ENCODE results near the gene TTLL8. TPM values are rescaled to one million over a fixed set of nuclear protein-coding genes. Genes with fewer than 3 reads are reported as not detected.

The TTLL8 gene
- total and polyA plus RNA-seq, 2 donors (not counting 1 experiment from before 2014, with no cell fraction given) = not detected

- no peaks in the 10 kb centered on the region for H3K4me1 ChIP-seq (ENCODE audit: control insufficient read depth, extremely low read depth, insufficient read depth, low read length)
- no peaks in the 10 kb centered on the region for H3K79me2 ChIP-seq (ENCODE audit: control insufficient read depth, insufficient read depth, low read length)
- H2AFZ ChIP-seq (ENCODE audit: low read length) = no peak overlapping the region
- H3K9ac ChIP-seq (ENCODE audit: insufficient read depth, low read length) = no peak overlapping the region
- DNase-seq (ENCODE audit: low read depth in 2 of 2) = no peak
- no peak overlapping the region for H3K27ac ChIP-seq (ENCODE audit: insufficient read depth, low read length)
- no peak overlapping the region for H3K4me2 ChIP-seq (ENCODE audit: extremely low read depth, insufficient read depth, low read length)
- H3K9me3 ChIP-seq (ENCODE audit: control insufficient read depth, insufficient read depth, low read depth, low read length) = no peaks in the 10 kb centered on the region
- H3K4me3 ChIP-seq (replicated peaks in 1 of 4; ENCODE audit: control extremely low read depth in 1 of 4, insufficient read depth in 1 of 4, low read depth in 3 of 4, low read length in 4 of 4) = no peak overlapping the region
- no peaks in the 10 kb centered on the region for H4K20me1 ChIP-seq (ENCODE audit: control insufficient read depth, extremely low read depth, insufficient read depth, low read length)
- no peaks in the 10 kb centered on the region for H3K36me3 ChIP-seq (ENCODE audit: control insufficient read depth, insufficient read depth, low read length)
- no peaks in the 10 kb centered on the region for H3K27me3 ChIP-seq (ENCODE audit: control insufficient read depth, insufficient read depth, low read length)
- no peak for TF ChIP-seq EZH2 (IDR thresholded peaks at IDR 0.05; ENCODE audit: low read length, missing control alignments)
- TF ChIP-seq, protein P1, sequence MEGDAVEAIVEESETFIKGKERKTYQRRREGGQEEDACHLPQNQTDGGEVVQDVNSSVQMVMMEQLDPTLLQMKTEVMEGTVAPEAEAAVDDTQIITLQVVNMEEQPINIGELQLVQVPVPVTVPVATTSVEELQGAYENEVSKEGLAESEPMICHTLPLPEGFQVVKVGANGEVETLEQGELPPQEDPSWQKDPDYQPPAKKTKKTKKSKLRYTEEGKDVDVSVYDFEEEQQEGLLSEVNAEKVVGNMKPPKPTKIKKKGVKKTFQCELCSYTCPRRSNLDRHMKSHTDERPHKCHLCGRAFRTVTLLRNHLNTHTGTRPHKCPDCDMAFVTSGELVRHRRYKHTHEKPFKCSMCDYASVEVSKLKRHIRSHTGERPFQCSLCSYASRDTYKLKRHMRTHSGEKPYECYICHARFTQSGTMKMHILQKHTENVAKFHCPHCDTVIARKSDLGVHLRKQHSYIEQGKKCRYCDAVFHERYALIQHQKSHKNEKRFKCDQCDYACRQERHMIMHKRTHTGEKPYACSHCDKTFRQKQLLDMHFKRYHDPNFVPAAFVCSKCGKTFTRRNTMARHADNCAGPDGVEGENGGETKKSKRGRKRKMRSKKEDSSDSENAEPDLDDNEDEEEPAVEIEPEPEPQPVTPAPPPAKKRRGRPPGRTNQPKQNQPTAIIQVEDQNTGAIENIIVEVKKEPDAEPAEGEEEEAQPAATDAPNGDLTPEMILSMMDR (conservative IDR thresholded peaks at IDR 0.05 in 1 of 2, IDR thresholded peaks at IDR 0.05 in 1 of 2; ENCODE audit: low read depth in 1 of 2, low read length in 2 of 2) = no peak
These were observed 5.7 kb upstream of the TTLL8 start for GRCh38 chr22:50063589-50064393.

DNA sequence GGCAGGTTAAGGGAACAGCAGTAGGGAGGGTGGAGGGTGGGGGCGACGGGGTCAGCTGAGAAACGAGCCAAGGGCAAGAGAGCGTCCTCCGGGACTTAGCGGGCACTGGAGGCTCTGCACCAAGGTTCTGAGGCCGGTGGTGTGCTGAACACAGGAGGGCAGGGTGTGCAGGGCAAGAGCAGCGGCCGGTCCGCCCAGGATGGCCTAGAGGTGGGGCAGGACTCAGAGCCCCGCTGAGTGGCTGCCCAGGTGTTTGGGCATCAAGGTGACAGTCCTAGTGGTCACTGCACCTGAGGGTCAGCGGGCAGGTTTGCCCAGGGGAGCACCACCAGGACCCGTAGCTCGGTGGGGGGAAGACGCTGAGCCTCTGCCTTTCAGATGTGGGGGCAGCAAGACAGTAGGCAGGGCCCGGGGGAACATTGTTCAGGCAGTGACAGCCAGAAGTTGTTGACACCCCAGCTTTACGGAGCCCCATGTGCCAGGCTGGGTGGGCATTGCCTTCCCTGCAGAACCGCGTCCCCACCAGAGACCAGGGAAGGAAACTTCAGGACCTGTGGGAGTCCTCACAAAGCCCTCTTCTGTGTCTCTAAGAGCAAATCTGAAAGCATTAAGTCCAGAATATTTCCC lies 4.5 kb upstream of the TTLL8 start:
- no peaks in the 10 kb centered on the region for H3K27me3 ChIP-seq (ENCODE audit: control insufficient read depth, insufficient read depth, low read length)
- H3K4me3 ChIP-seq (replicated peaks in 1 of 4; ENCODE audit: control extremely low read depth in 1 of 4, insufficient read depth in 1 of 4, low read depth in 3 of 4, low read length in 4 of 4) = no peak overlapping the region
- no peak overlapping the region for H2AFZ ChIP-seq (ENCODE audit: low read length)
- no peak overlapping the region for H3K4me2 ChIP-seq (ENCODE audit: extremely low read depth, insufficient read depth, low read length)
- DNase-seq (ENCODE audit: low read depth in 2 of 2) = no peak
- no peaks in the 10 kb centered on the region for H3K36me3 ChIP-seq (ENCODE audit: control insufficient read depth, insufficient read depth, low read length)
- no peak overlapping the region for H3K27ac ChIP-seq (ENCODE audit: insufficient read depth, low read length)
- no peaks in the 10 kb centered on the region for H3K9me3 ChIP-seq (ENCODE audit: control insufficient read depth, insufficient read depth, low read depth, low read length)
- H3K79me2 ChIP-seq (ENCODE audit: control insufficient read depth, insufficient read depth, low read length) = no peaks in the 10 kb centered on the region
- no peak overlapping the region for H3K9ac ChIP-seq (ENCODE audit: insufficient read depth, low read length)
- no peak for TF ChIP-seq EZH2 (IDR thresholded peaks at IDR 0.05; ENCODE audit: low read length, missing control alignments)
- TF ChIP-seq, protein P1 (conservative IDR thresholded peaks at IDR 0.05 in 1 of 2, IDR thresholded peaks at IDR 0.05 in 1 of 2; ENCODE audit: low read depth in 1 of 2, low read length in 2 of 2) = no peak
- no peaks in the 10 kb centered on the region for H3K4me1 ChIP-seq (ENCODE audit: control insufficient read depth, extremely low read depth, insufficient read depth, low read length)
- H4K20me1 ChIP-seq (ENCODE audit: control insufficient read depth, extremely low read depth, insufficient read depth, low read length) = no peaks in the 10 kb centered on the region

- Histone ChIP-seq H3K4me3 (replicated peaks in 1 of 4; ENCODE audit: control extremely low read depth in 1 of 4, insufficient read depth in 1 of 4, low read depth in 3 of 4, low read length in 4 of 4) (no peak overlapping the region), H3K9ac (ENCODE audit: insufficient read depth, low read length) (no peak overlapping the region), H3K79me2 (ENCODE audit: control insufficient read depth, insufficient read depth, low read length) (no peaks in the 10 kb centered on the region), H3K4me2 (ENCODE audit: extremely low read depth, insufficient read depth, low read length) (no peak overlapping the region), H3K27ac (ENCODE audit: insufficient read depth, low read length) (no peak overlapping the region), H3K4me1 (ENCODE audit: control insufficient read depth, extremely low read depth, insufficient read depth, low read length) (no peaks in the 10 kb centered on the region), H3K36me3 (ENCODE audit: control insufficient read depth, insufficient read depth, low read length) (no peaks in the 10 kb centered on the region), H2AFZ (ENCODE audit: low read length) (no peak overlapping the region), H4K20me1 (ENCODE audit: control insufficient read depth, extremely low read depth, insufficient read depth, low read length) (no peaks in the 10 kb centered on the region), H3K9me3 (ENCODE audit: control insufficient read depth, insufficient read depth, low read depth, low read length) (no peaks in the 10 kb centered on the region), H3K27me3 (ENCODE audit: control insufficient read depth, insufficient read depth, low read length) (no peaks in the 10 kb centered on the region)
- TF ChIP-seq EZH2 (IDR thresholded peaks at IDR 0.05; ENCODE audit: low read length, missing control alignments) = no peak
- TF ChIP-seq, protein P1 (conservative IDR thresholded peaks at IDR 0.05 in 1 of 2, IDR thresholded peaks at IDR 0.05 in 1 of 2; ENCODE audit: low read depth in 1 of 2, low read length in 2 of 2) = no peak
- no peak for DNase-seq (ENCODE audit: low read depth in 2 of 2)
These were observed 3.8 kb upstream of the TTLL8 start for GRCh38 chr22:50061824-50062355.

All from fibroblast of lung (primary cell).